SK-N-MC (cell line): Measurements from ENCODE around the gene SUN3.

Experiments used
- EZH2 ChIP-seq: fragments of 200-600 bp; sonication (generic); IDR thresholded peaks from one replicate; pipeline ENCODE4 v1.6.1; 2017; ENCODE audit warnings: antibody characterized with exemption
- POLR2AphosphoS5 ChIP-seq: IDR thresholded peaks from 2 replicates; pipeline ENCODE4 v1.6.1; 2012; ENCODE audit warnings: mild to moderate bottlenecking, low read depth, low read length, borderline replicate concordance

- TF ChIP-seq POLR2AphosphoS5, result no peak
- no peak for TF ChIP-seq EZH2
Measured at GRCh38 chr7:47954231-47954911, 74.5 kb downstream of the SUN3 start.
